HEK293 (cell line): ENCODE data around the gene KCND2.

Experiments
- CTCF ChIA-PET: fragments of 350-600 bp; formaldehyde crosslinking; extraction: SDS; loops from one replicate; lab custom pipeline; 2021; ENCODE audit warnings: antibody characterized with exemption; lab: Yijun Ruan, JAX
- POLR2A ChIA-PET: fragments of 300-600 bp; formaldehyde crosslinking; extraction: SDS; loops from one replicate; lab custom pipeline; 2020; ENCODE audit warnings: antibody characterized with exemption, inconsistent platforms; lab: Yijun Ruan, JAX
- H3K27ac ChIP-seq: fragments of 200-500 bp; sonication (Bioruptor generic); 2 replicates; pipeline ENCODE4 v1.5.1; 2014; ENCODE audit warnings: low read depth, low read length, control low read depth, inconsistent platforms; ENCODE audit errors: extremely low read depth
- H3K36me3 ChIP-seq, 2 experiments: fragments of 200-500 bp in 1 of 2; sonication (Bioruptor generic) in 1 of 2; 1 replicate in 1 of 2; 2 replicates in 1 of 2; pipeline ENCODE4 v1.5.1; 2014 to 2017; ENCODE audit warnings: inconsistent platforms in 2 of 2, low read length in 2 of 2; ENCODE audit not compliant: control insufficient read depth in 2 of 2, insufficient read depth in 1 of 2
- H3K4me1 ChIP-seq: fragments of 200-500 bp; sonication (Bioruptor generic); 2 replicates; pipeline ENCODE4 v1.5.1; 2014; ENCODE audit warnings: mild to moderate bottlenecking, low read length, inconsistent platforms; ENCODE audit not compliant: control insufficient read depth, insufficient read depth
- H3K4me3 ChIP-seq: 2 replicates; pipeline ENCODE4 v1.5.1; 2011; ENCODE audit warnings: low read depth, mild to moderate bottlenecking, control low read depth, low read length, moderate library complexity
- H3K9me3 ChIP-seq: fragments of 200-500 bp; sonication (Bioruptor generic); 2 replicates; pipeline ENCODE4 v1.5.1; 2014; ENCODE audit warnings: low read depth, low read length, inconsistent platforms; ENCODE audit not compliant: control insufficient read depth, insufficient read depth
- FEZF1 ChIP-seq: fragments of 450-650 bp; formaldehyde crosslinking; IDR thresholded peaks from 2 replicates; pipeline ENCODE4 v1.5.1; 2016; ENCODE audit warnings: missing biosample characterization, missing genetic modification characterization
- SETDB1 ChIP-seq: IDR thresholded peaks from one replicate; pipeline ENCODE4 v1.6.1; 2017; ENCODE audit warnings: mild to moderate bottlenecking, low read length, moderate library complexity, mixed read lengths; ENCODE audit not compliant: insufficient read length
- TCF7L2 ChIP-seq: IDR thresholded peaks from 2 replicates; pipeline ENCODE4 v1.6.1; 2011; ENCODE audit warnings: low read depth, mild to moderate bottlenecking, inconsistent platforms, low read length, moderate library complexity, borderline replicate concordance
- ZBTB21 ChIP-seq: fragments of 450-650 bp; formaldehyde crosslinking; IDR thresholded peaks from 2 replicates; pipeline ENCODE4 v1.5.1; 2017; ENCODE audit warnings: missing biosample characterization, missing genetic modification characterization
- ZBTB7A ChIP-seq: fragments of 450-650 bp; formaldehyde crosslinking; IDR thresholded peaks from 2 replicates; pipeline ENCODE4 v1.5.1; 2016; ENCODE audit warnings: low read depth, missing biosample characterization, missing genetic modification characterization
- ZFP37 ChIP-seq: fragments of 450-650 bp; formaldehyde crosslinking; IDR thresholded peaks from 2 replicates; pipeline ENCODE4 v1.5.1; 2016; ENCODE audit warnings: missing biosample characterization, missing genetic modification characterization
- ZFP69B ChIP-seq: fragments of 450-650 bp; formaldehyde crosslinking; IDR thresholded peaks from 2 replicates; pipeline ENCODE4 v1.5.1; 2016; ENCODE audit warnings: missing biosample characterization, missing genetic modification characterization
- ZNF146 ChIP-seq: fragments of 450-650 bp; formaldehyde crosslinking; IDR thresholded peaks from 2 replicates; pipeline ENCODE4 v1.5.1; 2016; ENCODE audit warnings: missing biosample characterization, missing genetic modification characterization
- ZNF423 ChIP-seq: fragments of 450-650 bp; formaldehyde crosslinking; IDR thresholded peaks from 2 replicates; pipeline ENCODE4 v1.5.1; 2016; ENCODE audit warnings: missing biosample characterization, missing genetic modification characterization
- ZNF433 ChIP-seq: fragments of 450-650 bp; formaldehyde crosslinking; IDR thresholded peaks from 2 replicates; pipeline ENCODE4 v1.5.1; 2016; ENCODE audit warnings: missing biosample characterization, missing genetic modification characterization, low read depth
- ZNF530 ChIP-seq: fragments of 450-650 bp; formaldehyde crosslinking; IDR thresholded peaks from 2 replicates; pipeline ENCODE4 v1.5.1; 2016; ENCODE audit warnings: low read depth, missing biosample characterization, missing genetic modification characterization
- ZNF555 ChIP-seq: fragments of 450-650 bp; formaldehyde crosslinking; conservative IDR thresholded peaks from 2 replicates; pipeline ENCODE4 v1.5.1; 2017; ENCODE audit warnings: missing biosample characterization, mild to moderate bottlenecking, missing genetic modification characterization, inconsistent platforms
- ZNF571 ChIP-seq: fragments of 450-650 bp; formaldehyde crosslinking; IDR thresholded peaks from 2 replicates; pipeline ENCODE4 v1.5.0; 2017; ENCODE audit warnings: missing biosample characterization, missing genetic modification characterization
- ZNF621 ChIP-seq: fragments of 450-650 bp; formaldehyde crosslinking; IDR thresholded peaks from 2 replicates; pipeline ENCODE4 v1.5.1; 2017; ENCODE audit warnings: missing biosample characterization, missing genetic modification characterization
- ZNF629 ChIP-seq: fragments of 450-650 bp; formaldehyde crosslinking; IDR thresholded peaks from 2 replicates; pipeline ENCODE4 v1.5.1; 2017; ENCODE audit warnings: missing biosample characterization, missing genetic modification characterization
- ZNF777 ChIP-seq: fragments of 450-650 bp; formaldehyde crosslinking; IDR thresholded peaks from 2 replicates; pipeline ENCODE4 v1.5.1; 2017; ENCODE audit warnings: missing biosample characterization, missing genetic modification characterization, borderline replicate concordance
- ZSCAN16 ChIP-seq: fragments of 450-650 bp; formaldehyde crosslinking; IDR thresholded peaks from 2 replicates; pipeline ENCODE4 v1.5.1; 2016; ENCODE audit warnings: missing biosample characterization, missing genetic modification characterization
- TF ChIP-seq, protein P1 (sequence below): fragments of 450-650 bp; formaldehyde crosslinking; IDR thresholded peaks from 2 replicates; pipeline ENCODE4 v1.5.1; 2016; ENCODE audit warnings: missing biosample characterization, missing genetic modification characterization, borderline replicate concordance
- TF ChIP-seq, protein P2 (sequence below): fragments of 450-650 bp; formaldehyde crosslinking; IDR thresholded peaks from 2 replicates; pipeline ENCODE4 v1.5.1; 2016; ENCODE audit warnings: missing biosample characterization, missing genetic modification characterization
- TF ChIP-seq, protein P3 (sequence below): fragments of 450-650 bp; formaldehyde crosslinking; IDR thresholded peaks from 2 replicates; pipeline ENCODE4 v1.5.1; 2016; ENCODE audit warnings: missing biosample characterization, missing genetic modification characterization

Gene KCND2

DNA sequence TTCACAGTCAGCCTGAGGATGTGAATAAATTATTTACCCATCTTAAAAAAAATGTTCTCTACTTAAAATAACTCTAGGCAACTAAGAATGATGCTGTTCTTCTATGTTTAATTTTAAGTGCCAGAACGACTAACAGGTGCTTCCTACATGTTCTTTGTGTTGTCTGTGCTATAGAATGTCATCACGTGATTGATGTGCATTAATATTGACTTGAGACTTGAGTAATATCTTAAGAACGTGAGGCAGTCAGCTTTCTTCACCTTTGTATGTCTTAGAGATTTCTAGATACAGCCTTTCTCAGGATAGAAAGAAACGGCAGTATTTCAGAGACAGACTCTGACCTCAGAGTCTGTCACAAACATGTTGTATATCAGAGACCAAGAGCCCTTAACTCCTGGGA lies 274.6 kb downstream of the KCND2 start:
- no peak overlapping the region for H3K4me3 ChIP-seq
- TF ChIP-seq SETDB1: no peak
- no peak for TF ChIP-seq ZNF629 (tag by site-specific recombination)
- no peak for TF ChIP-seq ZBTB21 (tag by site-specific recombination)
- TF ChIP-seq ZNF621 (tag by site-specific recombination): no peak
- no peak for TF ChIP-seq ZNF423 (tag by site-specific recombination)
- no peak for TF ChIP-seq ZNF555 (tag by site-specific recombination)
- TF ChIP-seq, protein P1, sequence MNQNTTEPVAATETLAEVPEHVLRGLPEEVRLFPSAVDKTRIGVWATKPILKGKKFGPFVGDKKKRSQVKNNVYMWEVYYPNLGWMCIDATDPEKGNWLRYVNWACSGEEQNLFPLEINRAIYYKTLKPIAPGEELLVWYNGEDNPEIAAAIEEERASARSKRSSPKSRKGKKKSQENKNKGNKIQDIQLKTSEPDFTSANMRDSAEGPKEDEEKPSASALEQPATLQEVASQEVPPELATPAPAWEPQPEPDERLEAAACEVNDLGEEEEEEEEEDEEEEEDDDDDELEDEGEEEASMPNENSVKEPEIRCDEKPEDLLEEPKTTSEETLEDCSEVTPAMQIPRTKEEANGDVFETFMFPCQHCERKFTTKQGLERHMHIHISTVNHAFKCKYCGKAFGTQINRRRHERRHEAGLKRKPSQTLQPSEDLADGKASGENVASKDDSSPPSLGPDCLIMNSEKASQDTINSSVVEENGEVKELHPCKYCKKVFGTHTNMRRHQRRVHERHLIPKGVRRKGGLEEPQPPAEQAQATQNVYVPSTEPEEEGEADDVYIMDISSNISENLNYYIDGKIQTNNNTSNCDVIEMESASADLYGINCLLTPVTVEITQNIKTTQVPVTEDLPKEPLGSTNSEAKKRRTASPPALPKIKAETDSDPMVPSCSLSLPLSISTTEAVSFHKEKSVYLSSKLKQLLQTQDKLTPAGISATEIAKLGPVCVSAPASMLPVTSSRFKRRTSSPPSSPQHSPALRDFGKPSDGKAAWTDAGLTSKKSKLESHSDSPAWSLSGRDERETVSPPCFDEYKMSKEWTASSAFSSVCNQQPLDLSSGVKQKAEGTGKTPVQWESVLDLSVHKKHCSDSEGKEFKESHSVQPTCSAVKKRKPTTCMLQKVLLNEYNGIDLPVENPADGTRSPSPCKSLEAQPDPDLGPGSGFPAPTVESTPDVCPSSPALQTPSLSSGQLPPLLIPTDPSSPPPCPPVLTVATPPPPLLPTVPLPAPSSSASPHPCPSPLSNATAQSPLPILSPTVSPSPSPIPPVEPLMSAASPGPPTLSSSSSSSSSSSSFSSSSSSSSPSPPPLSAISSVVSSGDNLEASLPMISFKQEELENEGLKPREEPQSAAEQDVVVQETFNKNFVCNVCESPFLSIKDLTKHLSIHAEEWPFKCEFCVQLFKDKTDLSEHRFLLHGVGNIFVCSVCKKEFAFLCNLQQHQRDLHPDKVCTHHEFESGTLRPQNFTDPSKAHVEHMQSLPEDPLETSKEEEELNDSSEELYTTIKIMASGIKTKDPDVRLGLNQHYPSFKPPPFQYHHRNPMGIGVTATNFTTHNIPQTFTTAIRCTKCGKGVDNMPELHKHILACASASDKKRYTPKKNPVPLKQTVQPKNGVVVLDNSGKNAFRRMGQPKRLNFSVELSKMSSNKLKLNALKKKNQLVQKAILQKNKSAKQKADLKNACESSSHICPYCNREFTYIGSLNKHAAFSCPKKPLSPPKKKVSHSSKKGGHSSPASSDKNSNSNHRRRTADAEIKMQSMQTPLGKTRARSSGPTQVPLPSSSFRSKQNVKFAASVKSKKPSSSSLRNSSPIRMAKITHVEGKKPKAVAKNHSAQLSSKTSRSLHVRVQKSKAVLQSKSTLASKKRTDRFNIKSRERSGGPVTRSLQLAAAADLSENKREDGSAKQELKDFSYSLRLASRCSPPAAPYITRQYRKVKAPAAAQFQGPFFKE (tag by site-specific recombination): no peak
- TF ChIP-seq ZFP69B (tag by site-specific recombination): no peak
- TF ChIP-seq ZFP37 (tag by site-specific recombination): no peak
- no peak for TF ChIP-seq ZSCAN16 (tag by site-specific recombination)
- no peak for TF ChIP-seq ZBTB7A (tag by site-specific recombination)
- no peak for TF ChIP-seq ZNF571
- TF ChIP-seq ZNF433 (tag by site-specific recombination): no peak
- TF ChIP-seq ZNF146 (tag by site-specific recombination): no peak
- no peak for TF ChIP-seq ZNF777 (tag by site-specific recombination)
- TF ChIP-seq, protein P2, sequence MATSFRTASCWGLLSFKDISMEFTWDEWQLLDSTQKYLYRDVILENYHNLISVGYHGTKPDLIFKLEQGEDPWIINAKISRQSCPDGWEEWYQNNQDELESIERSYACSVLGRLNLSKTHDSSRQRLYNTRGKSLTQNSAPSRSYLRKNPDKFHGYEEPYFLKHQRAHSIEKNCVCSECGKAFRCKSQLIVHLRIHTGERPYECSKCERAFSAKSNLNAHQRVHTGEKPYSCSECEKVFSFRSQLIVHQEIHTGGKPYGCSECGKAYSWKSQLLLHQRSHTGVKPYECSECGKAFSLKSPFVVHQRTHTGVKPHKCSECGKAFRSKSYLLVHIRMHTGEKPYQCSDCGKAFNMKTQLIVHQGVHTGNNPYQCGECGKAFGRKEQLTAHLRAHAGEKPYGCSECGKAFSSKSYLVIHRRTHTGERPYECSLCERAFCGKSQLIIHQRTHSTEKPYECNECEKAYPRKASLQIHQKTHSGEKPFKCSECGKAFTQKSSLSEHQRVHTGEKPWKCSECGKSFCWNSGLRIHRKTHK: no peak
- CTCF ChIA-PET: no interaction called here
- H3K27ac ChIP-seq: no peak overlapping the region
- POLR2A ChIA-PET: no interaction called here
- 0 out of 2 replicates have a peak, but pooled peaks cover 3% of the 10 kb centered on the region for H3K4me1 ChIP-seq
- H3K9me3 ChIP-seq: no peaks in the 10 kb centered on the region
- H3K36me3 ChIP-seq: no peaks in the 10 kb centered on the region

DNA sequence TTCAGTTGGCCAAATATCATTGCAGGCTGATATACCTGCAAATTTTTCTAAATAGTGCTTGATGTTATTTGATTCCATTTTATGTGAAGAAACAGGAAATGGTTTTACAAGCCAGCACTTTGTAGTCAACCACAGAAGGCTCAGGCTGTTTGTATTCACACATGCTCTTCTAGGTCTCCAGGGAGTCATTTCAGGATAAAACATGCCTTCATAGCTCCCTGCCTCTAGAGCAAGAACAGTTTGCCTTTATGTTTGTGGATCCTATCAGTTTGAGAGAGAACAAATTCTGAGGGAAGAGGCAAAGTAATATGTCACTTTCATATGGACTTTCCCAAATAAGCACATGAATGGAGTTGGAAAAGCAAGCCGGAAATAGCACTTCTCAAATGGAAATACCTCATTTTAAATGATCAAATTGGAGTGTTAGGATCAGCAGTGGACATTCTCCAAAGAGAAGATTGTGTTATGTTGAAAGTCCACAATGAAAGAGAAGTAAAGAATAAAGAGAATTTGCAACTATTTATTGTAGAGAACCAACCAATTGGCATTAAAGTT lies 277.6 kb downstream of the KCND2 start:
- Histone ChIP-seq H3K4me3 (no peak overlapping the region), H3K36me3 (no peaks in the 10 kb centered on the region), H3K27ac (no peak overlapping the region), H3K9me3 (no peaks in the 10 kb centered on the region), H3K4me1 (0 out of 2 replicates have a peak, but pooled peaks cover 3% of the 10 kb centered on the region)
- ChIA-PET CTCF (interaction anchor here (0.6 to 0.7 kb wide), 2 partner anchors 387 to 1606 kb away, joined by 3 read pairs; no protein-coding TSS in a partner anchor), POLR2A (no interaction called here)
- TF ChIP-seq ZNF530 (tag by site-specific recombination) (no peak), TCF7L2 (peak; percentile 94), FEZF1 (tag by site-specific recombination) (peak; percentile 49; the same call in 1 of the 2 replicates)
- TF ChIP-seq, protein P3, sequence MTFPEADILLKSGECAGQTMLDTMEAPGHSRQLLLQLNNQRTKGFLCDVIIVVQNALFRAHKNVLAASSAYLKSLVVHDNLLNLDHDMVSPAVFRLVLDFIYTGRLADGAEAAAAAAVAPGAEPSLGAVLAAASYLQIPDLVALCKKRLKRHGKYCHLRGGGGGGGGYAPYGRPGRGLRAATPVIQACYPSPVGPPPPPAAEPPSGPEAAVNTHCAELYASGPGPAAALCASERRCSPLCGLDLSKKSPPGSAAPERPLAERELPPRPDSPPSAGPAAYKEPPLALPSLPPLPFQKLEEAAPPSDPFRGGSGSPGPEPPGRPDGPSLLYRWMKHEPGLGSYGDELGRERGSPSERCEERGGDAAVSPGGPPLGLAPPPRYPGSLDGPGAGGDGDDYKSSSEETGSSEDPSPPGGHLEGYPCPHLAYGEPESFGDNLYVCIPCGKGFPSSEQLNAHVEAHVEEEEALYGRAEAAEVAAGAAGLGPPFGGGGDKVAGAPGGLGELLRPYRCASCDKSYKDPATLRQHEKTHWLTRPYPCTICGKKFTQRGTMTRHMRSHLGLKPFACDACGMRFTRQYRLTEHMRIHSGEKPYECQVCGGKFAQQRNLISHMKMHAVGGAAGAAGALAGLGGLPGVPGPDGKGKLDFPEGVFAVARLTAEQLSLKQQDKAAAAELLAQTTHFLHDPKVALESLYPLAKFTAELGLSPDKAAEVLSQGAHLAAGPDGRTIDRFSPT (tag by site-specific recombination): 0 out of 2 replicates have a peak, but pooled peaks have one; percentile 17
